ENCODE measurements around the gene PSKH1.
"Not testable (repeated sequence)": the region's sequence is repeated elsewhere in the genome, so short reads cannot be mapped to it uniquely, and the experiment has no call there.

Gene PSKH1

DNA sequence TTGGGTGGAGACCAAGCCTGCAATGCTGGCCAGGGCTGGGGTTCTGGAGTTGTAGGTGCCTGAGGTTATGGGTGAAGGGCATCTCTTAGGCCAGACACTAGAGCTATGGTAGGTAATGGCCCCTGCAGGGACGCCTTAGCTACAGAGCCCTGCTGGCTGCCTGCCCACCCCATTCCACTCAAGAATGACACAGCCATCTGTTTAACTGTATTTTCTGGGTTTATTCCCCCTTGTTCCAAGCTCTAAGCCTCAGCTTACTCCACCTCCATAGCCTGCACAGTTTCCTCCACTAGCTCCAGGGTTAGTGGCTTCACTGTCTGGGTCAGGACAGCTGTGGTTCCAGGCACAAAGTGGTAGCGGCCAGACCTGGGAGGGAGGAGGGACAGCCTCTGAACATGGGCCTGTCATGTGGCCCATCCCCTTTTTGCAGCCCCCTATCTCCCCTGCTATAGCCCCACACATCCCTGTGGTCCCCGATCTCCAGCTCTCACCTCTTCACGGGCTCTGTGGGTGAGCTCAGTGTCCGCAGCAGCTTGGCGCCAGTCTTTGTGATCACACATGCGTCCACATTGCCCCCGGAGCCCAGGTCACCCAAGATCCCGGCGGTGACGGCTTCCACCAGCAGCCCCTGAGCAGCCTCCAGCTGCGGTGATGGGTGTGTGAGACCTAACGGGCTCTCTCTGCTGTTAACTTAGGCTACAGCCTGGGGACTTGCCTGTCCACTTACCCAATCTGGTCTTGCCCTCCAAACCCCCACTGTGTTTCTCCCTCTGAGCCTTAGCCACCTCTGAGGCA, 41.4 kb downstream of the PSKH1 start:
- peak overlapping the region; percentile 81 for H3K27ac ChIP-seq (ENCODE audit: low read depth, low read length)
- H3K4me1 ChIP-seq (ENCODE audit: control insufficient read depth, insufficient read depth, low read length), result peaks cover 9% of the 10 kb centered on the region
- H3K27me3 ChIP-seq (ENCODE audit: control insufficient read depth, insufficient read depth, low read length), result no peaks in the 10 kb centered on the region
- H3K36me3 ChIP-seq (ENCODE audit: control insufficient read depth, insufficient read depth, low read length), result peaks cover 9% of the 10 kb centered on the region
- no peak overlapping the region for H3K9ac ChIP-seq (ENCODE audit: low read length)
- peak overlapping the region; percentile 79 for H3K4me3 ChIP-seq (ENCODE audit: low read length)

DNA sequence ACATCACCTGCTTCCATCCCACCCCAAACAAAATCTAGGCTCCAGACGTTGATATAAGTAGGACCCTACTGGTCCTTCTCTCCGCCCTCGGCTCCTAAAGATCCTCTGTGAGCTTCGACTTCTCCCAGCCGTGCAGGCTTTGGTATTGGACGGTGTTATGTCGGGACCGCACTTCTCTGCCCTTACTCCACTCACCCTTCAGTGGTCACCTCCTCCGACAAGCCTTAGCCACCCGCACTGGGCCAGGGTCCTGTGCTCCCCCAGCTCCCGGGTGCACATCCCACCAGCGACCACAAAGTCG, 42.0 kb downstream of the PSKH1 start:
- Histone ChIP-seq H3K36me3 (ENCODE audit: control insufficient read depth, insufficient read depth, low read length) (peaks cover 9% of the 10 kb centered on the region), H3K4me1 (ENCODE audit: control insufficient read depth, insufficient read depth, low read length) (peaks cover 9% of the 10 kb centered on the region), H3K27ac (ENCODE audit: low read depth, low read length) (peak overlapping the region; percentile 81), H3K9ac (ENCODE audit: low read length) (no peak overlapping the region), H3K27me3 (ENCODE audit: control insufficient read depth, insufficient read depth, low read length) (no peaks in the 10 kb centered on the region), H3K4me3 (ENCODE audit: low read length) (peak overlapping the region; percentile 79)

DNA sequence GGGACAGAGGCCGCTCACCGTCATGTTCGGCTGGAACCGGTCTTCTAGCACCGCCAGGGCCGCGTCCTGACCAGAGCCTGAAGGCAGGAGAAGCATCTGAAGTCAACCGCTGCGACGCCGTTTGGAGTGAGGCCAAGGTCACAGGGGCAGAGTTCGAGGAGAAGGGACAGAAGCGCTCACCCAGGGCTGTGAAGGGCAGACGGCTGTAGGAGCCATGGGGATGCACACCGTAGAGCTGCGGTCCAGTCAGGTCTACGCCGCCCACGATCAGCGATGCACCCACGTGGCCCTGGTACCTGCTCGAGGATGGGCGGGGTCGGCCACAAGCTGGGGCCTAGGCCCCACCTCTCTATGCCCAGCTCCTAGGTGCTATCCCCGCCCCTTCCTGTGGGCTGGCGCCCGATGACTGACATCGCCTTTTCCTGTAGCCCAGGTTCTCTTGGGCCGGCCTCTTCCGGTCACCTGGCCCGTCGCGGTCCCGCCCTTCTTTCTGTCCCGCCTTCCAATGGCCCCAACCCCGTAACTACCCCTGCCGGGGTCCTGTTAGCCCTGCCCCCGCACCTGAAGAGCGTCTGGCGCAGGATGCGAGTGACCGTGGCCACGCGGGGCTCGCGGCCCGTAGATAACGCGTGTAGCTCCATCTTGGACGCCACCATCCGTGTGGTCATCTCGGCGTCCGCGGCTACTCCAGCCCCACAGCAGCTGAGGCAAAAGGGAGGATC, 42.5 kb downstream of the PSKH1 start:
- peak overlapping the region; percentile 81 for H3K27ac ChIP-seq (ENCODE audit: low read depth, low read length)
- H3K4me3 ChIP-seq (ENCODE audit: low read length), result peak overlapping the region; percentile 79
- H3K27me3 ChIP-seq (ENCODE audit: control insufficient read depth, insufficient read depth, low read length), result no peaks in the 10 kb centered on the region
- H3K4me1 ChIP-seq (ENCODE audit: control insufficient read depth, insufficient read depth, low read length), result peaks cover 9% of the 10 kb centered on the region
- peak overlapping the region; percentile 58 for H3K9ac ChIP-seq (ENCODE audit: low read length)
- H3K36me3 ChIP-seq (ENCODE audit: control insufficient read depth, insufficient read depth, low read length), result peaks cover 8% of the 10 kb centered on the region

- H3K27me3 ChIP-seq (ENCODE audit: control insufficient read depth, insufficient read depth, low read length), result no peaks in the 10 kb centered on the region
- H3K4me3 ChIP-seq (ENCODE audit: low read length), result peak within 1 kb of the TSS; percentile 79
- peaks cover 9% of the 10 kb centered on the region for H3K4me1 ChIP-seq (ENCODE audit: control insufficient read depth, insufficient read depth, low read length)
- peak within 1 kb of the TSS; percentile 58 for H3K9ac ChIP-seq (ENCODE audit: low read length)
- H3K27ac ChIP-seq (ENCODE audit: low read depth, low read length), result peak within 1 kb of the TSS; percentile 81
- H3K36me3 ChIP-seq (ENCODE audit: control insufficient read depth, insufficient read depth, low read length), result peaks cover 3% of the 10 kb centered on the region
These were observed 43.2 kb downstream of the PSKH1 start, which contains the start of gene PSMB10 for GRCh38 chr16:67936124-67936879. PSMB10 (minus strand) TSS chr16:67936850; CDS start chr16:67936749, 101 bp downstream.

DNA sequence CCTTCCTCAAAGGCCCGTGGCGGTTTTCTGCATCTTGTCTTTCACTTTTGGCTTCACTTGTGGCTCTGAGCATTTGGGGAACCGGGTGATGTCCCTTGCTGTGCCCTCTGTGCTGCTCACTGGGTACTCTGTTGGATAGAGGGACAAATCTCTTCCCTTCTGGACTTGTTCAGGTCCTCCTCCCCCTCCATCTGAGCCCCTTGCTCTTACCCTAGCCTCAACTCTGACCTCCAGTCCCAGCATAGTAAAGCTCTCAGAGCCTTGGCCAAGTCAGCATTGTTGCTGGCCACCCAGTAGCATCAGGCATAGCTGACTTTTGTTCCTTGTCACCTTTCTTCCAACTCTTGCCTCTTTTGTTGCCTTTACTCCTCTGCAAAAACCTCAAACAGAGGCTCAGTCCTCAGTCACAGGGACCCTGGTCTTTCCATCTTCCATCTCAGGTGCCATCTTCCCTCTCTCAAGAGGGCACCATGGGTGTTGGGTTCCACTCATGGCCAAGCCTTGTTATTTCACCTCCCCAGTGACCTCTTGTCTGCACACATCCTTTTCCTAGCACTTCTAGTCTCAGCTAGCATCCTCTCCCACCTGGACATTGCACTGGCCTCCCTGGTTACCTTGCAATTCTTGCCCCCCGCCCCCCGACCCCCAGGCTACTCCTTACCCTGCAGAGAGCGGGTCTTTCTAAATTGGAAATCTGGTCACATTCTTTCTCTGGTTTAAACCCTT, 44.0 kb downstream of the PSKH1 start:
- H3K9ac ChIP-seq (ENCODE audit: low read length), result peak overlapping the region; percentile 58
- peak overlapping the region; percentile 81 for H3K27ac ChIP-seq (ENCODE audit: low read depth, low read length)
- peaks cover 9% of the 10 kb centered on the region for H3K4me1 ChIP-seq (ENCODE audit: control insufficient read depth, insufficient read depth, low read length)
- peaks cover 3% of the 10 kb centered on the region for H3K36me3 ChIP-seq (ENCODE audit: control insufficient read depth, insufficient read depth, low read length)
- H3K4me3 ChIP-seq (ENCODE audit: low read length), result peak overlapping the region; percentile 79
- H3K27me3 ChIP-seq (ENCODE audit: control insufficient read depth, insufficient read depth, low read length), result no peaks in the 10 kb centered on the region

DNA sequence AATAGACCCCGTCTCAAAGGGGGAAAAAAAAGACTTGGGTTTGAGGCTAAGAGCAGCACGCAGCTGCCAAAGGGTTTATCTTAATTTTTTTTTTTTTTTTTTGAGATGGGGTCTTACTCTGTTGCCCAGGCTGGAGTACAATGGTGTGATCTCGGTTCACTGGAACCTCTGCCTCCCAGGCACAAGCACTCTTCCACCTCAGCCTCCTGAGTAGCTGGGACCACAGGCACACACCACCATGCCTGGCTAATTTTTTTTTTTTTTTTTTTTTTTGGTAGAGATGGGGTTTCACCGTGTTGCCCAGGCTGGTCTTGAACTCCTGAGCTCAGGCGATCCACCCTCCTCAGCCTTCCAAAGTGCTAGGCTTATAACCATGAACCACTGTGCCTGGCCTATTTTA, 44.7 kb downstream of the PSKH1 start:
- H3K27ac ChIP-seq (ENCODE audit: low read depth, low read length), result not testable (repeated sequence)

GRCh38 chr16:67939507-67940445, 46.7 kb downstream of the PSKH1 start:
- Histone ChIP-seq H3K9ac (ENCODE audit: low read length) (no peak overlapping the region), H3K27me3 (ENCODE audit: control insufficient read depth, insufficient read depth, low read length) (no peaks in the 10 kb centered on the region), H3K27ac (ENCODE audit: low read depth, low read length) (no peak overlapping the region), H3K36me3 (ENCODE audit: control insufficient read depth, insufficient read depth, low read length) (no peaks in the 10 kb centered on the region), H3K4me3 (ENCODE audit: low read length) (no peak overlapping the region), H3K4me1 (ENCODE audit: control insufficient read depth, insufficient read depth, low read length) (peaks cover 19% of the 10 kb centered on the region)

More for the DNA sequence above, 44.7 kb downstream of the PSKH1 start:
- not testable (repeated sequence) for H3K27me3 ChIP-seq (ENCODE audit: control insufficient read depth, insufficient read depth, low read length); H3K4me1 ChIP-seq (ENCODE audit: control insufficient read depth, insufficient read depth, low read length); H3K36me3 ChIP-seq (ENCODE audit: control insufficient read depth, insufficient read depth, low read length); H3K9ac ChIP-seq (ENCODE audit: low read length); H3K4me3 ChIP-seq (ENCODE audit: low read length)

DNA sequence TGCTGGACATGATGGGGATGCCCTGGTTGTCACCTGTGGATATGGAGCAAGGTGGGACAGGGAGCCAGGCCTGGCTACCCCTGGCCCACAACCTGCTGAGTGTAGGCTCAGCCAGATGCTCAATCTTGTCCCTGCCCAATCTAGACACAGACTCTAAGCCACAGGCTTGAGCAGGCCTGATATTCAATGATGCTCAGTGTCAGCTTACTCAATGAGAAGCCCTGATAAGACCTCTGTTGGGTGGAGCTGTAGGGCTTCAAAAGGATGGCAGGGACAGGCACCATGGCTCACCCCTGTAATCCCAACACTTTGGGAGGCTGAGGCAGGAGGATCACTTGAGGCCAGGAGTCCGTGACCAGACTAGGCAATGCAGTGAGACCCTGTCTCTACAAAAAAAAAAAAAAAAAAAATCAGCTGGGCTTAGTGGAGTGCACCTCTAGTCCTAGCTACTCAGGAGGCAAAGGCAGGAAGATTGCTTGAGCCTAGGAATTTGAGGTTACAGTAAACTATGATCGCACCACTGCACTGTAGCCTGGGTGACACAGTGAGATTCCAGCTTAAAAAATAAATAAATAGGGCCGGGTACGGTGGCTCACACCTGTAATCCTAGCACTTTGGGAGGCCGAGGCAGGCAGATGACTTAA, 47.5 kb downstream of the PSKH1 start:
- peaks cover 16% of the 10 kb centered on the region for H3K4me1 ChIP-seq (ENCODE audit: control insufficient read depth, insufficient read depth, low read length)
- H3K4me3 ChIP-seq (ENCODE audit: low read length), result no peak overlapping the region
- no peak overlapping the region for H3K9ac ChIP-seq (ENCODE audit: low read length)
- no peak overlapping the region for H3K27ac ChIP-seq (ENCODE audit: low read depth, low read length)
- no peaks in the 10 kb centered on the region for H3K27me3 ChIP-seq (ENCODE audit: control insufficient read depth, insufficient read depth, low read length)
- H3K36me3 ChIP-seq (ENCODE audit: control insufficient read depth, insufficient read depth, low read length), result peaks cover 7% of the 10 kb centered on the region

- H3K9ac ChIP-seq (ENCODE audit: low read length), result no peak overlapping the region
- no peak overlapping the region for H3K4me3 ChIP-seq (ENCODE audit: low read length)
- H3K27me3 ChIP-seq (ENCODE audit: control insufficient read depth, insufficient read depth, low read length), result no peaks in the 10 kb centered on the region
- peaks cover 8% of the 10 kb centered on the region for H3K36me3 ChIP-seq (ENCODE audit: control insufficient read depth, insufficient read depth, low read length)
- no peak overlapping the region for H3K27ac ChIP-seq (ENCODE audit: low read depth, low read length)
- H3K4me1 ChIP-seq (ENCODE audit: control insufficient read depth, insufficient read depth, low read length), result peaks cover 16% of the 10 kb centered on the region
These were observed 48.6 kb downstream of the PSKH1 start for GRCh38 chr16:67941469-67942199.

GRCh38 chr16:67942200-67942509, 49.1 kb downstream of the PSKH1 start:
- peaks cover 16% of the 10 kb centered on the region for H3K4me1 ChIP-seq (ENCODE audit: control insufficient read depth, insufficient read depth, low read length)
- no peaks in the 10 kb centered on the region for H3K27me3 ChIP-seq (ENCODE audit: control insufficient read depth, insufficient read depth, low read length)
- no peak overlapping the region for H3K27ac ChIP-seq (ENCODE audit: low read depth, low read length)
- no peak overlapping the region for H3K4me3 ChIP-seq (ENCODE audit: low read length)
- no peak overlapping the region for H3K9ac ChIP-seq (ENCODE audit: low read length)
- H3K36me3 ChIP-seq (ENCODE audit: control insufficient read depth, insufficient read depth, low read length), result peaks cover 12% of the 10 kb centered on the region
